ENCODE results near the gene HMCES.

DNA sequence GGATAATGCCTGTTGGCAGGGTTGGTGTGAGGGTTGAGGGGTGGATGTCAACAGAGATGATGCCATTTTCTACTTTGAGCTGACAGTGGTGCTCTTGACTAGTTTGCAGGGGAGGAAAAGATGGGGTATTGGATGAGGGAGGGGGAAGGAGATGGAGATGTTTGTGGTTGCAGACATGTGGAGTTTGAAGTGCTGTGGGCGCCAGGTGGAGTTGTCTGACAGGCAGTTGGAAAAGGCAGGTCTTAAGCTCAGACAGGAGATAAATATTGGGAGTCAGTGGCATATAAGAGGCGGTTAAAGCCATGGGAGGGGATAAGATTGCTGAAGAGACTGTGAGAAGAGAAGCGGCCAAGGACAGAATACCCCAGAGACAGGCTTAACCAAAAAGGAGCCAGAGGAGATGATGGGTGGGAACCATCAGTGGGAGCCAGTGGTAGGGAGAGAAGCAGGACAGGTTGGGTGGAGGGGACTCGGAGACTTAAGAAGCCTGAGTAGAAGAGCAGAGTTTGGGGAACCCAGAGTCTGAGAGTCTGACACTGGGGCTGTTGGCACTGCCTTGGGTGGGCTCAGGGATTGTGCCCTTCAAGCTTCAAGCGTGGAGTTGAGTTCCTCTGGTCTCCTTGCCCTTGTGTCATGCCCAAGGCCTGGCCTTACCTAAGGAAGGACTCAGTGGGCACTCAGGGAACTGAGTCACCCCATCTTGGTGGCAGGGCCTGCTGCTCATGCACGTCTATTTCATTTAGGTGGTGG lies 15.3 kb upstream of the HMCES start:
- TF ChIP-seq, protein P1, sequence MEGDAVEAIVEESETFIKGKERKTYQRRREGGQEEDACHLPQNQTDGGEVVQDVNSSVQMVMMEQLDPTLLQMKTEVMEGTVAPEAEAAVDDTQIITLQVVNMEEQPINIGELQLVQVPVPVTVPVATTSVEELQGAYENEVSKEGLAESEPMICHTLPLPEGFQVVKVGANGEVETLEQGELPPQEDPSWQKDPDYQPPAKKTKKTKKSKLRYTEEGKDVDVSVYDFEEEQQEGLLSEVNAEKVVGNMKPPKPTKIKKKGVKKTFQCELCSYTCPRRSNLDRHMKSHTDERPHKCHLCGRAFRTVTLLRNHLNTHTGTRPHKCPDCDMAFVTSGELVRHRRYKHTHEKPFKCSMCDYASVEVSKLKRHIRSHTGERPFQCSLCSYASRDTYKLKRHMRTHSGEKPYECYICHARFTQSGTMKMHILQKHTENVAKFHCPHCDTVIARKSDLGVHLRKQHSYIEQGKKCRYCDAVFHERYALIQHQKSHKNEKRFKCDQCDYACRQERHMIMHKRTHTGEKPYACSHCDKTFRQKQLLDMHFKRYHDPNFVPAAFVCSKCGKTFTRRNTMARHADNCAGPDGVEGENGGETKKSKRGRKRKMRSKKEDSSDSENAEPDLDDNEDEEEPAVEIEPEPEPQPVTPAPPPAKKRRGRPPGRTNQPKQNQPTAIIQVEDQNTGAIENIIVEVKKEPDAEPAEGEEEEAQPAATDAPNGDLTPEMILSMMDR (IDR thresholded peaks at IDR 0.05; ENCODE audit: low read depth, low read length, missing input control), result no peak
- TF ChIP-seq, protein P2, sequence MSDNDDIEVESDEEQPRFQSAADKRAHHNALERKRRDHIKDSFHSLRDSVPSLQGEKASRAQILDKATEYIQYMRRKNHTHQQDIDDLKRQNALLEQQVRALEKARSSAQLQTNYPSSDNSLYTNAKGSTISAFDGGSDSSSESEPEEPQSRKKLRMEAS (IDR thresholded peaks at IDR 0.05), result no peak
